ENCODE measurements around the gene MARCHF10.

The MARCHF10 gene

DNA sequence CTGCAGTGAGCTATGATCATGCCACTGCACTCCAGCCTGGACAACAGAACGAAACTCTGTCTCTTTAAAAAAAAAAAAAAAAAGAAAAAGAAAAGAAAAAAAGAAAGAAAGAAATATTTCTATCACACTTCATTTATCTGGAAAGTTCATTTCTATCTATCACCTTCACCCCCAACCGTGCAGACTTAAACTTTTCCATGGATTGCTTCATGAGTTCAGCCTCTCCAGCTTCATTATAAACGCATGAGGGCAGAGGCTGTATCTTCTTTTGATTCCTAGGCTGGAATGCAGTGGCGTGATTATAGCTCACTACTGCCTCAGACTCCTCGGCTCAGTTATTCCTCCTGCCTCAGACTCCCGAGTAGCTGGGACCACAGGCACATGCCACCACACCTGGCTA, 152.5 kb downstream of the MARCHF10 start:
- no peak for DNase-seq (ENCODE audit: low read depth)
- TF ChIP-seq CTCF (conservative IDR thresholded peaks at IDR 0.05; ENCODE audit: low read depth, low read length) = no peak
- H3K4me3 ChIP-seq (ENCODE audit: low read depth, low read length) = no peak overlapping the region

GRCh38 chr17:62653826-62654761, 154.0 kb downstream of the MARCHF10 start:
- no peak for TF ChIP-seq CTCF (conservative IDR thresholded peaks at IDR 0.05; ENCODE audit: low read depth, low read length)
- peak; percentile 61 for DNase-seq (ENCODE audit: low read depth)
- peak overlapping the region; percentile 10 for H3K4me3 ChIP-seq (ENCODE audit: low read depth, low read length)

DNA sequence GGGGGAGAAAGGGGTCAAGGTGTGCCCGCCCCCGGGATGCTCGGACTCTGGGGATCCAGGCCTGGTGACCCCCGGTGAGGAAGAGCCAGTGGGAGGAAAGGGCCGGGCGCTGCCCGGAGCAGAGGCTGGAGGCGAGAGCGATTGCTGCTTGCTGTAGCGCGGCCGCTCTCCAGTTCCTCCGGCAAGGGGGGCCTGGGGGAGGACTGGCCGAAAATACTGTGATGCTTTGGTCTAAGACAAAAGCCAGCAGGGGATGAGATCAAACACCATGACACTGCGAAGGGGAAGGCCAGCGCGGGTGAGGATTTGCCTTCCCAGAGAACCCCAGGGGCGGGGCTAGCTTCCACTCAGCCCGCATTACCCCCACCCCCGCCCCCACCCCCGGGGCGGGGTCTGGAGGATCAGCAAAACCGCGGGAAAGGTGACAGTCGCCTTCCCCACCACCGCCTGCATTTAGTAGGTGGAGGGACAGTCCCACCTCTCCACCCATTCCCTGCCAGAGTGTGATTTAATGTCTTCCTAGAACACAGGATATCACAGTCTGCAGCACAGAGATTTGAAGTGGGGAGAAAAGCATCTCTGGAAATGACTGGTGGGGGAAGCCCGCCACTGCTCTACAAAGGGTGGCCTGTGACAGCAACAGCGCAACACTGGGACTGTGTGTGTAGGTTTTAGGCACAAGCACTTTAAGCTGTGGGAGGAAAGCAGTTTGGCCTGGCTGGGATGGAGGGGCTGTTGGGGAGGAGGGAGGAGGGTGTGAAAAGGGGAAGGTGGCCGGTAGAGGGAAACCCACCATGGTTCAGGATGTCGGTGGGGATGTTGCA, 154.9 kb downstream of the MARCHF10 start:
- peak; percentile 12 for TF ChIP-seq CTCF (conservative IDR thresholded peaks at IDR 0.05; ENCODE audit: low read depth, low read length)
- peak overlapping the region; percentile 50 for H3K4me3 ChIP-seq (ENCODE audit: low read depth, low read length)
- peak; percentile 53 for DNase-seq (ENCODE audit: low read depth)

GRCh38 chr17:62652251-62653001, 155.7 kb downstream of the MARCHF10 start:
- DNase-seq (ENCODE audit: low read depth) = peak; percentile 47
- TF ChIP-seq CTCF (conservative IDR thresholded peaks at IDR 0.05; ENCODE audit: low read depth, low read length) = no peak
- H3K4me3 ChIP-seq (ENCODE audit: low read depth, low read length) = peak overlapping the region; percentile 50
